ENCODE results near the gene PDE2A. TPM values are rescaled to one million over a fixed set of nuclear protein-coding genes. Genes with fewer than 3 reads are reported as not detected.

PDE2A gene
- polyA plus RNA-seq, 2 of the 4 experiments (the other 2 are of a cell fraction): 0.62 to 1.5 TPM

DNA sequence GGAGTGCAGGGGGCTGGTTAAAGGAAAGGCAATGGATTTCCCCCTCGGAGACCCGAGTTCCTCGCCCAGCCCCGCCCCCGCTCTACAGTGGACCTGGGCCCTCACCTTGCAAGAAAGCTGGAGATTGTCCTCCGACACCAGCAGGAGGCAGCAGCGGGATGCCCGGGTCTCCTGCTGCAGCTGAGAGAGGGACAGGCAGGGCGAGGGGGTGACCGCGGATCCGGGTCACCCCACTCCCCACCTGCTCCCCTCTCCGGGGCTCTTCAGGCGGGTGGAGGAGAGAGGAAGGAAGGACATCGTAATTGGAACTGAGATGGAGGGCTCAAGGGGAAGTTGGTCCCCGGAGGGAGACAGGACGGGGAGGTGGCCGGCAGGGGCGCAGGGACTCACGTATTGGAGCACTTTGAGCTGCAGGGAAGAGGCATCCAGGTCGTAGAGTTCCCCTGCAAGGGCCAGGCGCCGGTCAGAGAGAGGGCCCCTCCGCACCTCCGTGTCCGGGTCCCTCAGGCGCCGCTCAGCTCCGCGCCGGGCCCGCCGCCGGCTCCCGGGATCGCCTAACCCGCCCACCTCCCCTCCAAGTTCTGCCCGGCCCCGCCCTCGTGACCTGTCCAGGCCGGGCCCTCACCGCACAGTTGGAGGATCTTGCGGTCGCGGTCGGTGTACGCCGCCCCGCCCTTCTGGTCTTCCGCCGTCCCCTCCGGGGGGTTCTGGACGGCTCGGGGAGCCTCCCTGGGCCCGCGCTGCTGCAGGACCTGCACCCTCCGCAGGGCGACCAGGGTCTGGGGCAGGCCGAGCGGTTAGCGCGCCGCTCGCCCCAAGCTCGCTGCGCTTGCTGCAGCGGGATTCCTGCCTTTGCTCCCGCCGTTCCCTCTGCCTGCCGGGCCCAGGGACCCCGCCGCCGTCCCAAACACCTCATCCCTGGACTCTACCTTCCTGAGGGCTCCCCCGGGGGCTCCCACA is 84.1 kb downstream of the PDE2A start:
- Histone ChIP-seq H3K4me3 (peak overlapping the region; percentile 57), H3K4me1 (0 out of 3 replicates have a peak, but pooled peaks cover 6% of the 10 kb centered on the region), H3K4me2 (peak overlapping the region; percentile 97), H3K9me3 (no peaks in the 10 kb centered on the region), H3K27ac (peak overlapping the region; percentile 59 to 81; a peak in 5 of 6 replicates)
- ChIA-PET CTCF (interaction anchor here (0.6 to 14.0 kb wide), 29 partner anchors 11 to 1121 kb away, joined by 3 to 293 read pairs (median 5); no protein-coding TSS in a partner anchor), POLR2A (interaction anchor here (0.7 kb wide), 1 partner anchor 52 kb away, joined by 3 read pairs; no protein-coding TSS in a partner anchor)
- TF ChIP-seq HEYL (CRISPR knock-in tag; IDR thresholded peaks at IDR 0.05) (no peak), FOSL2 (IDR thresholded peaks at IDR 0.05) (no peak), FOSL2 (CRISPR knock-in tag; IDR thresholded peaks at IDR 0.05) (no peak), SMC3 (IDR thresholded peaks at IDR 0.05) (peak; percentile 76), BCL3 (IDR thresholded peaks at IDR 0.05) (no peak), RAD21 (conservative IDR thresholded peaks at IDR 0.05 in 1 of 2, IDR thresholded peaks at IDR 0.05 in 1 of 2) (peak; percentile 53 to 68)
- TF ChIP-seq, protein P1, sequence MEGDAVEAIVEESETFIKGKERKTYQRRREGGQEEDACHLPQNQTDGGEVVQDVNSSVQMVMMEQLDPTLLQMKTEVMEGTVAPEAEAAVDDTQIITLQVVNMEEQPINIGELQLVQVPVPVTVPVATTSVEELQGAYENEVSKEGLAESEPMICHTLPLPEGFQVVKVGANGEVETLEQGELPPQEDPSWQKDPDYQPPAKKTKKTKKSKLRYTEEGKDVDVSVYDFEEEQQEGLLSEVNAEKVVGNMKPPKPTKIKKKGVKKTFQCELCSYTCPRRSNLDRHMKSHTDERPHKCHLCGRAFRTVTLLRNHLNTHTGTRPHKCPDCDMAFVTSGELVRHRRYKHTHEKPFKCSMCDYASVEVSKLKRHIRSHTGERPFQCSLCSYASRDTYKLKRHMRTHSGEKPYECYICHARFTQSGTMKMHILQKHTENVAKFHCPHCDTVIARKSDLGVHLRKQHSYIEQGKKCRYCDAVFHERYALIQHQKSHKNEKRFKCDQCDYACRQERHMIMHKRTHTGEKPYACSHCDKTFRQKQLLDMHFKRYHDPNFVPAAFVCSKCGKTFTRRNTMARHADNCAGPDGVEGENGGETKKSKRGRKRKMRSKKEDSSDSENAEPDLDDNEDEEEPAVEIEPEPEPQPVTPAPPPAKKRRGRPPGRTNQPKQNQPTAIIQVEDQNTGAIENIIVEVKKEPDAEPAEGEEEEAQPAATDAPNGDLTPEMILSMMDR (IDR thresholded peaks at IDR 0.05): peak; percentile 95
- no peak for FAIRE-seq
- peak; percentile 73 to 92 for DNase-seq (ENCODE audit: low read depth in 1 of 2, low spot score in 1 of 2)
- ATAC-seq: peak; percentile 81 to 89
- WGBS (ENCODE audit: missing lambda C conversion rate): 32% methylated on average over 28 of the region's 74 CpGs

DNA sequence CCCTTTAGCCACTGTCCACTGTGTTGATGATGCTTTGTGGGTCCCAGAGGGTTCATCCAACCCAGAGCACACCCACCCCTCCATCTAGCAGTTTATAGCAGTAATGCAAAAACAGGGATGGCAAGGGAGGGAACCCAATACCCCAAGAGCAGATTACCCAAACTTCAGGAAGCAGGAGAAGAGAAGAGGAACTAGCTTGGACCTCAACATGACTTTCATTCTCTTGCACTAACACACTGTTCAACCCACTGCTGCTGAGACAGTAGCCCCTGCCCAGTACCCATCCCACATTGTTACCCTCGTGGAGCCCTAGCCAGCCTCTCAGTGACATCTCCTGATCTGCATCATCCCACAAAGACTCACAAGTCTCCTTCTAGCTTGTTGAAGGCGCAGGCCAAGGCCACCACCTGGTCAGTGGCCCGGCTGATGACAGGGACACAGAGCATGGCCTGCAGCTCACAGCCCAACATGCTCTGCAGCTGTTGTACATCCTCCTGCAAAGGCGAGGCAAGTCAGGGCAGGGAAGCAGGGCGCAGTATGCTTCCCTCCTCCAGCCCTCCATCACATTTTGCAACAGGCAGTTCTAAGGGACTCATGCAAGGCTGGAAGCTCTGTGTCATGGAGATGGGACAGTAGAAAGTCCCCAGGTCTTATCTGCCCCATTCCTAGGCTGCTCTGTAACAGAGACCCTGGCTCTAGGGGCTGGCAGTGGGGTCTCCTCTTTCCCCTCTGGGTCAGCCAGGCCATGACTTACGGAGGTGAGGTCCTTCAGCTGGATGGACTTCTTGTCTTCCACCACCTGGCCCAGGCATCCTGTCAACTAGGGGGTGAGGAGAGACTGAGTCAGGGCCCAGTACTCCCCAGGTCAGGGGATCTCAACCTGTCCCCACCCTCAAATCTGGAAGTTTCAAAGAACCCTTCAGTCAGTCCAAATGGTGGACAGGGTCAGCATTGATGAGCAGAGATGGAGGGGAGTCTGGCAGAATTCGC is 85.5 kb downstream of the PDE2A start:
- POLR2A ChIA-PET: no interaction called here

More for the DNA sequence above, 85.5 kb downstream of the PDE2A start:
- TF ChIP-seq TFCP2L1 (CRISPR knock-in tag; IDR thresholded peaks at IDR 0.05) (no peak), BCL3 (IDR thresholded peaks at IDR 0.05) (no peak), HOXB13 (CRISPR knock-in tag; IDR thresholded peaks at IDR 0.05; ENCODE audit: low read depth) (no peak), HDAC2 (IDR thresholded peaks at IDR 0.05) (no peak), SREBF2 (IDR thresholded peaks at IDR 0.05) (no peak), USF2 (IDR thresholded peaks at IDR 0.05) (no peak), GATA3 (IDR thresholded peaks at IDR 0.05; ENCODE audit: borderline replicate concordance) (no peak), PBX3 (IDR thresholded peaks at IDR 0.05) (no peak), TP53 (CRISPR knock-in tag; IDR thresholded peaks at IDR 0.05) (no peak), RFX5 (IDR thresholded peaks at IDR 0.05) (no peak), MAZ (IDR thresholded peaks at IDR 0.05; ENCODE audit: borderline replicate concordance, low read depth, low read length) (no peak), CEBPB (IDR thresholded peaks at IDR 0.05) (no peak), RCOR1 (IDR thresholded peaks at IDR 0.05; ENCODE audit: low read depth, low read length) (no peak), MAFK (IDR thresholded peaks at IDR 0.05; ENCODE audit: partially characterized antibody) (no peak), HEYL (CRISPR knock-in tag; IDR thresholded peaks at IDR 0.05) (no peak), CBX8 (IDR thresholded peaks at IDR 0.05) (no peak), FOXS1 (CRISPR knock-in tag; IDR thresholded peaks at IDR 0.05) (no peak)
- TF ChIP-seq, protein P2, sequence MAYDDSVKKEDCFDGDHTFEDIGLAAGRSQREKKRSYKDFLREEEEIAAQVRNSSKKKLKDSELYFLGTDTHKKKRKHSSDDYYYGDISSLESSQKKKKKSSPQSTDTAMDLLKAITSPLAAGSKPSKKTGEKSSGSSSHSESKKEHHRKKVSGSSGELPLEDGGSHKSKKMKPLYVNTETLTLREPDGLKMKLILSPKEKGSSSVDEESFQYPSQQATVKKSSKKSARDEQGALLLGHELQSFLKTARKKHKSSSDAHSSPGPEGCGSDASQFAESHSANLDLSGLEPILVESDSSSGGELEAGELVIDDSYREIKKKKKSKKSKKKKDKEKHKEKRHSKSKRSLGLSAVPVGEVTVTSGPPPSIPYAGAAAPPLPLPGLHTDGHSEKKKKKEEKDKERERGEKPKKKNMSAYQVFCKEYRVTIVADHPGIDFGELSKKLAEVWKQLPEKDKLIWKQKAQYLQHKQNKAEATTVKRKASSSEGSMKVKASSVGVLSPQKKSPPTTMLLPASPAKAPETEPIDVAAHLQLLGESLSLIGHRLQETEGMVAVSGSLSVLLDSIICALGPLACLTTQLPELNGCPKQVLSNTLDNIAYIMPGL (CRISPR knock-in tag; IDR thresholded peaks at IDR 0.05; ENCODE audit: borderline replicate concordance): no peak
- no peaks in the 10 kb centered on the region for H3K9me3 ChIP-seq
- 0 out of 3 replicates have a peak, but pooled peaks cover 6% of the 10 kb centered on the region for H3K4me1 ChIP-seq
- FAIRE-seq: no peak
- no peak overlapping the region for H3K4me3 ChIP-seq
- ATAC-seq: no peak
- DNase-seq (ENCODE audit: low read depth in 1 of 2, low spot score in 1 of 2): no peak
- CTCF ChIA-PET: interaction anchor here (0.8 to 14.0 kb wide), 17 partner anchors 9 to 117 kb away, joined by 3 to 293 read pairs (median 8); no protein-coding TSS in a partner anchor
- H3K4me2 ChIP-seq: no peak overlapping the region
- WGBS (ENCODE audit: missing lambda C conversion rate): 44% methylated on average over 7 of the region's 7 CpGs
- H3K27ac ChIP-seq: no peak overlapping the region

Measured in A549 (cell line).